HG03175 (cell line): Measurements from ENCODE around the gene INSIG2.
"Not testable (repeated sequence)": the region's sequence is repeated elsewhere in the genome, so short reads cannot be mapped to it uniquely, and the experiment has no call there.

Source experiments
- ATAC-seq: cut with Tn5 transposase; IDR thresholded peaks from one replicate; pipeline ENCODE4 v1.9.1; 2021; ENCODE audit warnings: mild to moderate bottlenecking, moderate library complexity; ENCODE audit not compliant: unreplicated experiment

The INSIG2 gene

GRCh38 chr2:118059919-118060478 lies 28.3 kb upstream of the INSIG2 start:
- no peak for ATAC-seq

- peak; percentile 88 for ATAC-seq
Observed at GRCh38 chr2:118061135-118061955, 26.9 kb upstream of the INSIG2 start.

DNA sequence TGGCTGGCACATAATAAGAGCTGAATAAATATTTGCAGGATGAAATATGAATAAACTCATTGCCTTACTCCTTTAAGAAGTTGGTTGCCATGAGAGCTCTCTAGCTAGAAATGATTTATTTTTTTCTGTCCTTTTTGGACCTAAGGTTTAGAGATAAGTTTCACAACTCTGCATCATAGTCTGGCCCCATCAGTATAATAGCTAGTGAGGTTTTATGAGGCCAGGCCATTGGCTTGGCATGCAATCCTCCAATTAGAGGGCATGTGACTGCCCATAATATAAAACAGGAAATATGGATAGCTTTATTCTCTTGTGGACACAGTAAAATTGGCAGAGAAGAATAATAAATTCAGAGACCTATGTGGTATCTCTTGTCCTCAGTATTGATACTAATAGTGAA lies 26.2 kb upstream of the INSIG2 start:
- ATAC-seq: no peak

DNA sequence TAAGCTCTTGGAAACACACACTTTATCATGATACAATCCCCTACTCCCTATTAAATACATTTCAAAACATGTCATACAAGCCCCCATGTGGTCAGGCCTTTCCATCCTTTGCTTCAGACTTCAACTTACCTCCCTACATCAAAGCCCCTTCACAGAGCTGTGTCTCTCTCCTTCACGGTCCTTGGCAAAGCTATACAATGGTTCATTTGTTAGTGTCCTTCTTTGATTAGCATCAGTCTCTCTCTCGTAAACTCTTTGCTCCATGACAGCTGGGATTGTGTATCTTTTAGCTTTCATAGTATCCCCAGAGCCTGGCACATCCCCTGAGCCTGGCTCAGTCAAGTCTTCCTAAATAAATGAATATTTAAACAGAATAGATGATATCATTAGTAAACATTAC lies 25.6 kb upstream of the INSIG2 start:
- ATAC-seq: no peak

GRCh38 chr2:118065015-118065706 lies 23.1 kb upstream of the INSIG2 start:
- no peak for ATAC-seq

GRCh38 chr2:118065921-118066511 lies 22.3 kb upstream of the INSIG2 start:
- no peak for ATAC-seq

GRCh38 chr2:118077636-118078247 lies 10.5 kb upstream of the INSIG2 start:
- no peak for ATAC-seq

DNA sequence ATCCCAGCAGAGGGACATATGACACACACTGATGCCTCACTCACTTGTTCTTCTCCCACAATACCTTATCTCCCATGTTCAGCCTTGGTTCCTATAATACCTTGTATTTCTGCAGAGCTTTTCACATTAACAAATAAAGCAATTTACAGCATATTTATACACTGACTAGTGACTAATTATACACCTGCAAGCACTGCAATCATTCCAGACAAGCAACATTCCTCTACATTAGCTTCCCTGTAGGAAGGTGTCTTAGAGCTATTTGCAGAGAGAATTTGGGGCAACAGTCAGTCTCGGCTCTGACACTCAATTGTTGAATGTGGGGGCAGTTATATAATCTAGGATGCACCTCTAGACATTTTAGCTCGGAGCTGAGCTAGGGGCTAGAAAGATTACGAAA lies 9.5 kb upstream of the INSIG2 start:
- no peak for ATAC-seq

- ATAC-seq: no peak
Observed at GRCh38 chr2:118084491-118085089, 3.7 kb upstream of the INSIG2 start.

- no peak for ATAC-seq
Observed at GRCh38 chr2:118085173-118086023, 2.9 kb upstream of the INSIG2 start.

GRCh38 chr2:118086024-118086633 lies 2.1 kb upstream of the INSIG2 start:
- no peak for ATAC-seq

DNA sequence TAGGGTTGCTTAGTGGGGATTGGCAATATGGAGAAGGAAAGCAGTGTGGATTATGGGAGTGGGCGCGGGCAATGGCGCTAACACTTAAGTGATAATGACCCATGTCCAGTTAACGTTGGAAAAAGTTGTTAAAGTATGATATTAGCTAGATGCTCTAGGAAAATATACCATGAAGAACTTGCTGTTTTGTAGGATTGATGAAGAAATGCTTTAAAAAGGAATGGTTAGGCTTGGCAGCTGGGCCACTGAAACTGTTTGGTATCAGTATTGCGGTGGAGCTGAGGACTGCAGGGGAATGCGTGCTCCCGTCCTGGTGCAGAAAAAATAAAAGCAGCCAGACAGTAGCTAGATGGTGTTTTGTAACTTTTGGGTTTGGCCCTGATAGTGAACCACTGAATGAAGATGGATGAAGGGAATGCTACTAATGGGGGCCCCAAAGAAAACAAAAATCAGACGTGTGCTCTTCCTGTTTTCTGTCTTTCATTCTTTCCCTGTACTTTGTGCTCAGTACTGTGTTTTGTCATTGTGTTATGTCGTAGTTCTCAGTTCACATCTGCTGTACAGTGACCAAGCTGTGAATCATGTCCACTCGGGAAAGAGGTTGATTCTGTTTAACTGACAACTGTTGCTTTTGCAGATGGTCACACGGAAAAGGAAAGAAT lies 999 bp downstream of the INSIG2 start:
- ATAC-seq: peak; percentile 23

GRCh38 chr2:118090387-118091139 lies 2.3 kb downstream of the INSIG2 start:
- no peak for ATAC-seq

DNA sequence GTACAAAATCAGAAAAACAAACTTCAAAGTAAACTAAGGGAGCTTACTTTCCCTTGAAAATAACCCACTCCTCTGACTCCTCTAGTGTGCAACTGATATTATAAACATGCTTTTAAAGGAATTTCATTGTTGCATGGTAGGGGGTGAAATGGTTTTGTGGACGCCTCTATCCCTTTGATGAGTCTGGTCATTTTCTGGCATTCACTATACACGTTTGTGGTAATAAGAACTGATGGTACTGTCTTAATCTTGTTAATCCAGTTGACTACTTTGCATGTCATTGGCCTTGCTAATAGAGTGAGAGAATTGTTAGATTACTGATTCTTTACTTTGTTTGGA lies 2.8 kb downstream of the INSIG2 start:
- no peak for ATAC-seq

DNA sequence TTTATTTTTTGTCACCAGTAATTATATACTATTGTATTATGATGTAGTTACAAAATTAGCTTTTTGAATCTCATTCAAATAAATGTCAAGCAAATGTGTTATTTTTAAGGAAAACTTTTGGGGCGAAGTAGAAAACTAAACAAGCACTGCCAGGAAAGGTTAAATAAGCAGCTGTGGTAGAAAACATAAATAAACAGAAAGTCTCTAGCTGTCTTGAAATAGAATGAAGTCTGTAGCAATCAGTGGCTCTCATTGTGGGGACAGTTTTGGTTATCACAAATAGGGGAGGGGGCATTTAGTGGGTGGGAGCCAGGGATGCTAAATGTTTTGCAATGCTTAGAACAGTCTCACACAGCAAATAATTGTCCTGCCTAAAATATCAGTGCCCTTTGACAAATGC lies 3.4 kb downstream of the INSIG2 start:
- no peak for ATAC-seq

- not testable (repeated sequence) for ATAC-seq
Observed at GRCh38 chr2:118094102-118094501, 5.8 kb downstream of the INSIG2 start.

- no peak for ATAC-seq
Observed at GRCh38 chr2:118094503-118094902, 6.2 kb downstream of the INSIG2 start.

DNA sequence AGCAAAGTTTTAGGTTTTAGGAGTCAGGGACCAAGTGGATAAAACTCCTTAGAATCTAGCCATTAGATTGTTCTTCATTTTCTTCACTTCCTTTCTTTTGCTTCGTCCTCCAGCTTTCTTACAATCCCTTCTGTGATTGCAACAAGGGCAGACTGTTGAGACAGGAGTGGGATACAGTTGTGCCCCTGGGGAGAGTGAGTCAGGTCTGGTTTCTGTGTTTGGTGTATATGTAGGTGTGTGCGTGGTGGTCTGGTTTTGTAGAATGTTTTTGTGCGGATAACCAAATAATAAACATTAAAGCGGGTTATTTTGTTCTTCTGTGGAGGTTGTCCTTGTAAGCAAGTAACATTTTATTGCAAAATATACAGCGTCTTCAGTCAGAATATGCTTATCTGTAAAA lies 7.3 kb downstream of the INSIG2 start:
- ATAC-seq: no peak
